ENCODE data around the gene EIF2B2.

- TF ChIP-seq POLR2A (IDR thresholded peaks at IDR 0.05) (no peak), CTCF (IDR thresholded peaks at IDR 0.05) (no peak)
Observed at GRCh38 chr14:75040507-75040906, 37.8 kb downstream of the EIF2B2 start.
